ENCODE data around the gene PACRG. TPM values are rescaled to one million over a fixed set of nuclear protein-coding genes. Genes with fewer than 3 reads are reported as not detected.

The PACRG gene
- total and polyA plus RNA-seq, 2 of the 8 experiments (the other 6 are each of a cell fraction or from before 2014, with no cell fraction given) = 0.44 to 0.54 TPM

- no peak for TF ChIP-seq BRCA1 (IDR thresholded peaks at IDR 0.05; ENCODE audit: low read depth, low read length)
- no peak for TF ChIP-seq FOSL1 (IDR thresholded peaks at IDR 0.05; ENCODE audit: insufficient read depth, low read depth, low read length)
- TF ChIP-seq USF2 (IDR thresholded peaks at IDR 0.05; ENCODE audit: low read length) = peak; percentile 42
- no peak for TF ChIP-seq TBP (IDR thresholded peaks at IDR 0.05; ENCODE audit: low read depth, low read length)
- TF ChIP-seq ATF3 (IDR thresholded peaks at IDR 0.05; ENCODE audit: insufficient read depth, low read depth, low read length) = 0 out of 2 replicates have a peak, but pooled peaks have one; percentile 56
- no peak for TF ChIP-seq RNF2 (IDR thresholded peaks at IDR 0.05; ENCODE audit: borderline replicate concordance, low read depth, low read length, missing control alignments, poor library complexity, severe bottlenecking)
- TF ChIP-seq SP4 (IDR thresholded peaks at IDR 0.05; ENCODE audit: low read length) = no peak
- TF ChIP-seq CHD2 (IDR thresholded peaks at IDR 0.05; ENCODE audit: low read length) = no peak
- TF ChIP-seq TCF12 (IDR thresholded peaks at IDR 0.05; ENCODE audit: low read depth, low read length) = no peak
- TF ChIP-seq TEAD4 (IDR thresholded peaks at IDR 0.05; ENCODE audit: low read depth, low read length) = no peak
These were observed 442.6 kb downstream of the PACRG start (continued) for GRCh38 chr6:163170294-163170883.
